Heart left ventricle (tissue), 16 donors: ENCODE data around the gene PRICKLE2. TPM values are rescaled to one million over a fixed set of nuclear protein-coding genes. Genes with fewer than 3 reads are reported as not detected.

Experiments used
- ATAC-seq, 4 donors: fragments of 200-7000 bp; cut with Tn5 transposase; one replicate each; pipeline ENCODE4 v1.9.1; 2020 to 2022; ENCODE audit warnings: moderate library complexity in 4 of 4, mild to moderate bottlenecking in 3 of 4, moderate number of reproducible peaks in 1 of 4
- DNase-seq, 5 donors: peaks; one replicate each; pipeline ENCODE4 v3.0.0-alpha.2; 2020
- H3K27ac ChIP-seq, 12 donors: fragments of 200-600 bp; sonication (generic) in 4 of 12; one replicate each; pipeline versions ENCODE4 v1.5.0 to v1.8.0; 2016 to 2022; ENCODE audit warnings: mild to moderate bottlenecking in 2 of 12
- H3K27me3 ChIP-seq, 9 donors: fragments of 200-600 bp; sonication (generic) in 2 of 9; one replicate each; pipeline versions ENCODE4 v1.5.1 to v1.8.0; 2016 to 2022; ENCODE audit warnings: mild to moderate bottlenecking in 3 of 9
- H3K36me3 ChIP-seq, 9 donors: fragments of 200-600 bp; sonication (generic) in 2 of 9; one replicate each; pipeline versions ENCODE4 v1.5.0 to v1.8.0; 2018 to 2022; ENCODE audit warnings: mild to moderate bottlenecking in 2 of 9
- H3K4me1 ChIP-seq, 12 donors: fragments of 200-600 bp; sonication (generic) in 4 of 12; one replicate each; pipeline versions ENCODE4 v1.5.0 to v1.8.0; 2016 to 2022; ENCODE audit warnings: mild to moderate bottlenecking in 3 of 12
- H3K4me3 ChIP-seq, 12 donors: fragments of 200-600 bp; sonication (generic) in 4 of 12; one replicate each; pipeline versions ENCODE4 v1.5.0 to v1.8.0; 2017 to 2022; ENCODE audit warnings: mild to moderate bottlenecking in 9 of 12, moderate library complexity in 4 of 12
- H3K9me3 ChIP-seq, 12 donors: fragments of 200-600 bp; sonication (generic) in 4 of 12; one replicate each; pipeline versions ENCODE4 v1.5.0 to v1.8.0; 2016 to 2022; ENCODE audit warnings: mild to moderate bottlenecking in 1 of 12
- CTCF ChIP-seq, 12 donors: fragments of 200-600 bp; sonication (generic) in 4 of 12; IDR thresholded peaks; one replicate each; pipeline versions ENCODE4 v1.5.0 to v1.8.0; 2018 to 2022; ENCODE audit warnings: antibody characterized with exemption in 12 of 12, mild to moderate bottlenecking in 5 of 12
- POLR2A ChIP-seq, 2 donors: fragments of 450-650 bp; IDR thresholded peaks; one replicate each; pipeline ENCODE4 v1.6.1; 2017; ENCODE audit warnings: antibody characterized with exemption in 2 of 2, mild to moderate bottlenecking in 2 of 2, moderate library complexity in 2 of 2
- WGBS, 4 donors: extraction: QIAGEN DNeasy Blood & Tissue Kit in 2 of 4; methylation state at CpG; one replicate each; pipeline versions ENCODE4 v1.1.5 to v1.1.7; 2013 to 2018; 5-methylcytosine and 5-hydroxymethylcytosine counted together
- intact Hi-C, 10 donors: fragments of 100-400 bp; cut with DNase I; formaldehyde crosslinking; loops; one replicate each; pipeline versions ENCODE4 v1.11.1 to v1.14.2; 2022
- polyA plus RNA-seq, 2 donors: library from polyadenylated mRNA; stranded (reverse); fragments of 200-250 nt; gene quantifications; one replicate each; pipeline ENCODE4 v1.2.3, GENCODE V29; 2013
- total RNA-seq, 9 donors: library from RNA; depleted of rRNA in 2 of 9; stranded (reverse); fragments of >200 nt in 2 of 9; fragmentation: NEBNext Ultra II Directional in 3 of 9; extraction: Animal tissue kit (Norgen Biotek cat#: 25700) in 3 of 9; gene quantifications; one replicate each; pipeline versions ENCODE4 v1.1.0 to v1.2.4, GENCODE V29; 2016 to 2023
- donor health status: ischemic (EF 13 %, LVEDD 7.1; RV severe dilation, severe dysfunction).
- donor health status: healthy with polysubstance abuse.
- donor health status: DM: no; HTN: yes; CAD: no.
- donor health status: DM: no; HTN: no; CAD: no.
- donor health status: ischemic (EF 25% LVEDD 6.9; RV normal size, moderate dysfunction).
- donor health status: ischemic (EF 25% LVEDD 5.7; RV mildly dilated, moderate dysfunction).
- donor health status: healthy.
- donor health status: DM: yes; HTN: yes; CAD: no.
- donor health status: ischemic (EF 35%, LVEDD 5.7; RV mildly dilated, moderate dysfunction).
- donor health status: nonischemic (EF 11% LVEDD 7.7; RV severe dilation, severe dysfunction).
- donor health status: DM: yes; HTN: yes; CAD: no.
- donor health status: PGD.
- donor health status: ischemic (EF 29% LVEDD 5.4; RV normal size, mild dysfunction).
- donor health status: nonischemic (EF 23%, LVEDD 6.1; RV moderate dilation, normal function).

The PRICKLE2 gene
- total and polyA plus RNA-seq, 11 donors = 1.5 to 15.2 (median 7.3) TPM

- TF ChIP-seq POLR2A (IDR thresholded peaks at IDR 0.05) (no peak), CTCF (IDR thresholded peaks at IDR 0.05) (no peak)
- Histone ChIP-seq H3K27me3 (no peaks in the 10 kb centered on the region), H3K9me3 (no peaks in the 10 kb centered on the region), H3K4me1 (peaks cover 0 to 13% (median 4%) of the 10 kb centered on the region in 12 donors), H3K36me3 (no peaks in the 10 kb centered on the region), H3K4me3 (no peak overlapping the region), H3K27ac (no peak overlapping the region)
- intact Hi-C loops = no loop called here
- DNase-seq (no peak), ATAC-seq (peak in 2 of 4 donors; percentile 45 to 54)
- 56 to 63% (median 62%) methylated on average over 4 of the region's 4 CpGs for WGBS, 4 donors
Measured at GRCh38 chr3:64058566-64058965, 166.7 kb downstream of the PRICKLE2 start.

GRCh38 chr3:64057231-64057630, 168.0 kb downstream of the PRICKLE2 start:
- H3K27me3 ChIP-seq = no peaks in the 10 kb centered on the region
- H3K4me3 ChIP-seq = no peak overlapping the region
- H3K27ac ChIP-seq = no peak overlapping the region
- no peak for ATAC-seq
- peaks cover 0 to 10% (median 0%) of the 10 kb centered on the region in 12 donors for H3K4me1 ChIP-seq
- H3K9me3 ChIP-seq = no peaks in the 10 kb centered on the region
- no peak for DNase-seq
- intact Hi-C loops = no loop called here
- WGBS, 4 donors = 95 to 98% (median 97%) methylated on average over 4 of the region's 4 CpGs
- TF ChIP-seq POLR2A (IDR thresholded peaks at IDR 0.05) = no peak
- no peak for TF ChIP-seq CTCF (IDR thresholded peaks at IDR 0.05)
- no peaks in the 10 kb centered on the region for H3K36me3 ChIP-seq

GRCh38 chr3:64056606-64057180, 168.6 kb downstream of the PRICKLE2 start:
- Histone ChIP-seq H3K4me1 (peaks cover 0 to 10% (median 0%) of the 10 kb centered on the region in 12 donors), H3K27ac (no peak overlapping the region), H3K36me3 (no peaks in the 10 kb centered on the region), H3K9me3 (no peaks in the 10 kb centered on the region), H3K27me3 (no peaks in the 10 kb centered on the region), H3K4me3 (no peak overlapping the region)
- TF ChIP-seq POLR2A (IDR thresholded peaks at IDR 0.05) (no peak), CTCF (IDR thresholded peaks at IDR 0.05) (no peak)
- DNase-seq = no peak
- WGBS, 4 donors = 57 to 67% (median 63%) methylated on average over 3 of the region's 3 CpGs
- intact Hi-C loops = no loop called here
- ATAC-seq = no peak

- Histone ChIP-seq H3K27ac (no peak overlapping the region), H3K27me3 (no peaks in the 10 kb centered on the region), H3K36me3 (no peaks in the 10 kb centered on the region), H3K9me3 (no peaks in the 10 kb centered on the region), H3K4me3 (no peak overlapping the region), H3K4me1 (peaks cover 0 to 10% (median 0%) of the 10 kb centered on the region in 12 donors)
- DNase-seq (no peak), ATAC-seq (no peak)
- 64 to 74% (median 70%) methylated on average over 2 of the region's 2 CpGs for WGBS, 4 donors
- TF ChIP-seq POLR2A (IDR thresholded peaks at IDR 0.05) (no peak), CTCF (IDR thresholded peaks at IDR 0.05) (no peak)
- intact Hi-C loops = no loop called here
Measured at GRCh38 chr3:64055076-64055475, 170.2 kb downstream of the PRICKLE2 start.
